Motor neuron (in vitro differentiated cells): ENCODE results near the gene BMAL1. TPM values are rescaled to one million over a fixed set of nuclear protein-coding genes. Genes with fewer than 3 reads are reported as not detected.
A peak's percentile ranks its signal among the peaks of the same experiment; 100 is the strongest.
"Not testable (repeated sequence)": the region's sequence is repeated elsewhere in the genome, so short reads cannot be mapped to it uniquely, and the experiment has no call there.

ENCODE experiments used
- ATAC-seq, 8 experiments: fragments of 200-7000 bp; cut with Tn5 transposase; replicated peaks in 6 of 8; 2 replicates each; pipeline ENCODE4 v1.8.0; 2021; ENCODE audit warnings: mild to moderate bottlenecking in 8 of 8, moderate library complexity in 8 of 8
- H3K27ac ChIP-seq, 2 donors: fragments of 250-450 bp; sonication (Bioruptor Pico); 2 replicates each; pipeline ENCODE4 v1.9.0; 2021; ENCODE audit warnings: antibody characterized with exemption in 2 of 2, mild to moderate bottlenecking in 2 of 2, moderate library complexity in 1 of 2
- H3K4me1 ChIP-seq, 2 donors: fragments of 250-450 bp; sonication (Bioruptor Pico); replicated peaks in 1 of 2; 2 replicates each; pipeline ENCODE4 v1.6.1; 2021; ENCODE audit warnings: antibody characterized with exemption in 2 of 2, mild to moderate bottlenecking in 2 of 2, moderate library complexity in 1 of 2
- H3K4me3 ChIP-seq, 5 donors: fragments of 250-450 bp; sonication (Bioruptor Pico); 2 replicates each; pipeline ENCODE4 v1.9.0; 2021; ENCODE audit warnings: antibody characterized with exemption in 5 of 5, mild to moderate bottlenecking in 5 of 5, moderate library complexity in 4 of 5
- WGBS, 10 experiments: fragments of 450-650 bp; shearing (Covaris generic); methylation state at CpG; one replicate each; pipeline ENCODE4 v1.0.0; 2022; 5-methylcytosine and 5-hydroxymethylcytosine counted together
- in situ Hi-C, 9 experiments: fragments of 400-800 bp; cut with MboI; loops; one replicate each; pipeline ENCODE4 v1.15.0; 2021; ENCODE audit warnings: low sequenced_read_pairs in 9 of 9, low pct_unique_long_range_greater_than_20kb in 2 of 9; ENCODE audit not compliant: unreplicated experiment in 9 of 9
- total RNA-seq, 8 experiments: library from RNA; unstranded; fragments of 300-600 nt; gene quantifications; 2 replicates each; pipeline versions ENCODE4 v1.2.3 to v1.2.4, GENCODE V29; 2022

BMAL1 gene
- total RNA-seq, 8 experiments from 2014 or later, result 2.0 to 23.3 (median 6.1) TPM

- in situ Hi-C loops, result no loop called here
- Histone ChIP-seq H3K4me1 (no peaks in the 10 kb centered on the region), H3K4me3 (no peak overlapping the region), H3K27ac (no peak overlapping the region)
- 83 to 100% (median 92%) methylated on average over 1 to 3 of the region's 4 CpGs; no CpG with 5 or more reads in 4 of the 10 experiments for WGBS, 10 experiments
- ATAC-seq, result no peak
These were observed 89.5 kb downstream of the BMAL1 start for GRCh38 chr11:13367115-13367514.

GRCh38 chr11:13368041-13368446, 90.5 kb downstream of the BMAL1 start:
- H3K27ac ChIP-seq, result no peak overlapping the region
- 40 to 100% (median 65%) methylated on average over 1 to 4 of the region's 5 CpGs; no CpG with 5 or more reads in 3 of the 10 experiments for WGBS, 10 experiments
- H3K4me1 ChIP-seq, result no peaks in the 10 kb centered on the region
- in situ Hi-C loops, result no loop called here
- no peak overlapping the region for H3K4me3 ChIP-seq
- ATAC-seq, result peak in 1 of 8 experiments; percentile 59

- Histone ChIP-seq H3K4me3 (no peak overlapping the region), H3K27ac (no peak overlapping the region), H3K4me1 (no peaks in the 10 kb centered on the region)
- 80 to 100% (median 100%) methylated on average over 1 to 2 of the region's 2 CpGs; no CpG with 5 or more reads in 7 of the 10 experiments for WGBS, 10 experiments
- in situ Hi-C loops, result no loop called here
- no peak for ATAC-seq
These were observed 95.6 kb downstream of the BMAL1 start for GRCh38 chr11:13373216-13373615.

- in situ Hi-C loops, result no loop called here
- Histone ChIP-seq H3K4me1 (no peaks in the 10 kb centered on the region), H3K27ac (no peak overlapping the region), H3K4me3 (no peak overlapping the region)
- no peak for ATAC-seq
These were observed 98.2 kb downstream of the BMAL1 start for GRCh38 chr11:13375798-13376197.

- no peak for ATAC-seq
- H3K4me1 ChIP-seq, result no peaks in the 10 kb centered on the region
- in situ Hi-C loops, result no loop called here
- no peak overlapping the region for H3K4me3 ChIP-seq
- 69 to 100% (median 80%) methylated on average over 1 to 4 of the region's 5 CpGs; no CpG with 5 or more reads in 5 of the 10 experiments for WGBS, 10 experiments
- H3K27ac ChIP-seq, result no peak overlapping the region
These were observed 98.8 kb downstream of the BMAL1 start for GRCh38 chr11:13376402-13376801.

GRCh38 chr11:13376838-13377237, 99.2 kb downstream of the BMAL1 start:
- 80 to 100% (median 92%) methylated on average over 1 to 6 of the region's 8 CpGs; no CpG with 5 or more reads in 5 of the 10 experiments for WGBS, 10 experiments
- no peak for ATAC-seq
- no peak overlapping the region for H3K4me3 ChIP-seq
- in situ Hi-C loops, result no loop called here
- H3K27ac ChIP-seq, result no peak overlapping the region
- no peaks in the 10 kb centered on the region for H3K4me1 ChIP-seq

- H3K27ac ChIP-seq, result no peak overlapping the region
- no peak overlapping the region for H3K4me3 ChIP-seq
- no peaks in the 10 kb centered on the region for H3K4me1 ChIP-seq
- 82 to 100% (median 100%) methylated on average over 1 to 2 of the region's 2 CpGs; no CpG with 5 or more reads in 6 of the 10 experiments for WGBS, 10 experiments
- in situ Hi-C loops, result no loop called here
- no peak for ATAC-seq
These were observed 100.7 kb downstream of the BMAL1 start for GRCh38 chr11:13378316-13378715.

GRCh38 chr11:13380731-13381130, 103.1 kb downstream of the BMAL1 start:
- H3K4me3 ChIP-seq, result no peak overlapping the region
- H3K4me1 ChIP-seq, result no peaks in the 10 kb centered on the region
- no peak overlapping the region for H3K27ac ChIP-seq
- 90 to 96% (median 93%) methylated on average over 2 of the region's 2 CpGs; no CpG with 5 or more reads in 7 of the 10 experiments for WGBS, 10 experiments
- in situ Hi-C loops, result no loop called here
- no peak for ATAC-seq

GRCh38 chr11:13382751-13383150, 105.2 kb downstream of the BMAL1 start:
- 57 to 97% (median 86%) methylated on average over 1 to 3 of the region's 3 CpGs; no CpG with 5 or more reads in 1 of the 10 experiments for WGBS, 10 experiments
- Histone ChIP-seq H3K27ac (no peak overlapping the region), H3K4me3 (no peak overlapping the region), H3K4me1 (no peaks in the 10 kb centered on the region)
- in situ Hi-C loops, result no loop called here
- no peak for ATAC-seq

GRCh38 chr11:13384908-13385640, 107.5 kb downstream of the BMAL1 start:
- peak in 4 of 8 experiments; percentile 45 to 71 (median 58) for ATAC-seq
- in situ Hi-C loops, result no loop called here
- 13 to 46% (median 28%) methylated on average over 2 to 4 of the region's 4 CpGs; no CpG with 5 or more reads in 2 of the 10 experiments for WGBS, 10 experiments
- no peak overlapping the region for H3K27ac ChIP-seq
- no peak overlapping the region for H3K4me3 ChIP-seq
- H3K4me1 ChIP-seq, result no peaks in the 10 kb centered on the region

GRCh38 chr11:13386567-13386966, 109.0 kb downstream of the BMAL1 start:
- Histone ChIP-seq H3K27ac (no peak overlapping the region), H3K4me3 (no peak overlapping the region), H3K4me1 (no peaks in the 10 kb centered on the region)
- in situ Hi-C loops, result no loop called here
- ATAC-seq, result peak in 2 of 8 experiments; percentile 21 to 77
- WGBS, 10 experiments, result 75 to 100% (median 100%) methylated on average over 1 to 2 of the region's 2 CpGs; no CpG with 5 or more reads in 5 of the 10 experiments

- Histone ChIP-seq H3K4me3 (no peak overlapping the region), H3K4me1 (no peaks in the 10 kb centered on the region), H3K27ac (no peak overlapping the region)
- no peak for ATAC-seq
- WGBS, 10 experiments, result 53 to 100% (median 93%) methylated on average over 1 to 5 of the region's 5 CpGs
- in situ Hi-C loops, result no loop called here
These were observed 111.2 kb downstream of the BMAL1 start for GRCh38 chr11:13388741-13389140.

- H3K27ac ChIP-seq, result no peak overlapping the region
- 80 to 100% (median 100%) methylated on average over 1 of the region's 1 CpG; no CpG with 5 or more reads in 1 of the 10 experiments for WGBS, 10 experiments
- no peak overlapping the region for H3K4me3 ChIP-seq
- ATAC-seq, result no peak
- in situ Hi-C loops, result no loop called here
- no peaks in the 10 kb centered on the region for H3K4me1 ChIP-seq
These were observed 113.6 kb downstream of the BMAL1 start for GRCh38 chr11:13391217-13391616.

GRCh38 chr11:13398335-13398734, 120.7 kb downstream of the BMAL1 start:
- H3K4me1 ChIP-seq, in situ Hi-C loops, H3K27ac ChIP-seq, H3K4me3 ChIP-seq, ATAC-seq: not testable (repeated sequence)
